LNCaP clone FGC (cell line): ENCODE measurements around the gene PIK3AP1.
"Not testable (repeated sequence)": the region's sequence is repeated elsewhere in the genome, so short reads cannot be mapped to it uniquely, and the experiment has no call there.

Experiments used
- DNase-seq: peaks from one replicate; pipeline ENCODE4 v3.0.0-alpha.2; 2011; ENCODE audit warnings: low read depth
- H3K4me3 ChIP-seq: 2 replicates; pipeline ENCODE4 v1.5.1; 2011; ENCODE audit warnings: mild to moderate bottlenecking, low read depth, low read length, control low read depth
- TF ChIP-seq, protein P1 (sequence below): IDR thresholded peaks from 2 replicates; pipeline ENCODE4 v1.5.1; 2012; ENCODE audit warnings: mild to moderate bottlenecking; ENCODE audit not compliant: control insufficient read depth, insufficient read depth; ENCODE audit errors: extremely low read depth

The PIK3AP1 gene

DNA sequence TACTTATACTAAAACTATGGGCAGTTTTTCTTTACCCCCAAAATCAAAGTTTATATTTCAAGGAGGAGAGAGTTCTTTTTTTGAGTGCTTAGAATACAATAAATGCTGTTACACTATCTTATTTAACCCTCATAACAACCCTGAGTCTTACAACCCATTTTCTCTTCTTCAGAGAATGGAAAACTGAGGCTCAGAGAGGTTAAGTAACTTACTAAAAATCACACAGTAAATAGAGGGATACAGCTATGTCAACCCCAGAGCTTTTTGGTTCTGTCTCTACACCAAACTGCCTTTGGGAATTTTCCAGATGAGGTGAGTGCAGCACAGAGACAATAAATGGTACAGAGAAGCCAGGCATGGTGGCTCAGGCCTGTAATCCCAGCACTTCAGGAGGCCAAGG, 25.6 kb upstream of the PIK3AP1 start:
- TF ChIP-seq, protein P1, sequence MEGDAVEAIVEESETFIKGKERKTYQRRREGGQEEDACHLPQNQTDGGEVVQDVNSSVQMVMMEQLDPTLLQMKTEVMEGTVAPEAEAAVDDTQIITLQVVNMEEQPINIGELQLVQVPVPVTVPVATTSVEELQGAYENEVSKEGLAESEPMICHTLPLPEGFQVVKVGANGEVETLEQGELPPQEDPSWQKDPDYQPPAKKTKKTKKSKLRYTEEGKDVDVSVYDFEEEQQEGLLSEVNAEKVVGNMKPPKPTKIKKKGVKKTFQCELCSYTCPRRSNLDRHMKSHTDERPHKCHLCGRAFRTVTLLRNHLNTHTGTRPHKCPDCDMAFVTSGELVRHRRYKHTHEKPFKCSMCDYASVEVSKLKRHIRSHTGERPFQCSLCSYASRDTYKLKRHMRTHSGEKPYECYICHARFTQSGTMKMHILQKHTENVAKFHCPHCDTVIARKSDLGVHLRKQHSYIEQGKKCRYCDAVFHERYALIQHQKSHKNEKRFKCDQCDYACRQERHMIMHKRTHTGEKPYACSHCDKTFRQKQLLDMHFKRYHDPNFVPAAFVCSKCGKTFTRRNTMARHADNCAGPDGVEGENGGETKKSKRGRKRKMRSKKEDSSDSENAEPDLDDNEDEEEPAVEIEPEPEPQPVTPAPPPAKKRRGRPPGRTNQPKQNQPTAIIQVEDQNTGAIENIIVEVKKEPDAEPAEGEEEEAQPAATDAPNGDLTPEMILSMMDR: no peak
- no peak overlapping the region for H3K4me3 ChIP-seq
- DNase-seq: no peak

DNA sequence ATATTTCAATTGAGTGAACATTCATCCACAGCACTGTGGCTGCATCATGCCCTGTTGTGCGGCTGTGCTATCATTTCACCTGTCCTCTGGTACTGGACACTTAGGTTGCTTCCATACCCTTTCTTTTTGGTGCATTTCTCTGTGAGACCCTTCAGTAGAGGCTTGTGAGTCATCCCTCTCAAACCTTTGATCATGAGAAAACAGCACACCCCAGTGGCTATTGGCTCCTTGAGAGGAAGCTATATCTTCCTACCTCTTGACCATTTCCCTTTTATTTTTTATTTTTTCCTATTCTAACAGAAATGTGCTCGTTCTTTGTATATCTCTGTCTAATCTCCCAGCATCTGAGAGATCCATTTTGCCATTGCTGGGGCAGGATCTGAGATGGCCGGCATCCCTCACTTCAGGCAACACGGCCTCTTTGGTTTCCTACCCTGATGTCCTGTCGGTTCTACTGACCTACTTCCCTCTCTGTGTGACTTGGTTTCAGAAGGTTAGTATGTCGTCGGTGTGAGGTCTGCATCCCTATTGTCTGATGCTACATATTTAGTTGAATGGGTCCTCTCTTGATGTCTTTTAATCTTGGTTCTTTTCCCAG, 23.8 kb upstream of the PIK3AP1 start:
- no peak overlapping the region for H3K4me3 ChIP-seq
- no peak for DNase-seq
- TF ChIP-seq, protein P1: peak; percentile 33

DNA sequence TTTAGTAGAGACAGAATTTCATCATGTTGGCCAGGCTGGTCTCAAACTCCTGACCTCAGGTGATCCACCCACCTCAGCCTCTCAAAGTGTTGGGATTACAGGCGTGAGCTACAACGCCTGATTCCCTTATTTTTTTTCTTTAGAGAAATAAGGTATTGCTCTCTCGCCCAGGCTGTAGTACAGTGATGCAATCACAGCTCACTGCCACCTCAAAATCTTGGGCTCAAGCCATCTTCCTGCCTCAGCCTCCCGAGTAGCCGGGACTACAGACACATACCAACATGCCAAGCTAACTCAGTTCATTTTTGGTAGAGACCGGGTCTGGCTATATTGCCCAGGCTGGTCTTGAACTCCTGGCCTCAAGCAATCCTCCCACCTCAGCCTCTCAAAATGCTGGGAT, 21.2 kb upstream of the PIK3AP1 start:
- H3K4me3 ChIP-seq, DNase-seq: not testable (repeated sequence)

GRCh38 chr10:96740579-96741281, 20.4 kb upstream of the PIK3AP1 start:
- H3K4me3 ChIP-seq: no peak overlapping the region
- no peak for DNase-seq
- TF ChIP-seq, protein P1: no peak

GRCh38 chr10:96740141-96740540, 19.8 kb upstream of the PIK3AP1 start:
- DNase-seq: no peak
- TF ChIP-seq, protein P1: no peak
- H3K4me3 ChIP-seq: no peak overlapping the region

GRCh38 chr10:96737307-96737902, 17.1 kb upstream of the PIK3AP1 start:
- H3K4me3 ChIP-seq, DNase-seq: not testable (repeated sequence)

DNA sequence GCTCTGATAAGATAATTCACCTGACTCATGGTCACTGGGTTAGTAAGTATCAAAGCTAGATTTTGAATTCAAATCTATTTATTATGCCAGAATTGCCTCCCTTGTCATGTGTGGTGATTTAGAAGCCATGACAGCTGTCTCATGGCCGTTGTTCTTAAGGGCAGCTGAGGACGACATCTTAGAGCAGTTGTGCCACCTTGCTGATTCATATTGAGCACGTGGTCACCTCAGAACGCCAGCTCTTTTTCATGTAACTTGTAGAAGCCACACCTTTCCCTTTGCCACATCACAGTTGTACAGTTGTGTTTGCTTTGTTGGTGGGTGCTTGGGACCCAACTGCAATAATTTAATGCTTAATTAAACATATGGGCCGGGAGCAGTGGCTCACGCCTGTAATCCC, 4.3 kb upstream of the PIK3AP1 start:
- no peak for DNase-seq
- H3K4me3 ChIP-seq: no peak overlapping the region
- TF ChIP-seq, protein P1: no peak

DNA sequence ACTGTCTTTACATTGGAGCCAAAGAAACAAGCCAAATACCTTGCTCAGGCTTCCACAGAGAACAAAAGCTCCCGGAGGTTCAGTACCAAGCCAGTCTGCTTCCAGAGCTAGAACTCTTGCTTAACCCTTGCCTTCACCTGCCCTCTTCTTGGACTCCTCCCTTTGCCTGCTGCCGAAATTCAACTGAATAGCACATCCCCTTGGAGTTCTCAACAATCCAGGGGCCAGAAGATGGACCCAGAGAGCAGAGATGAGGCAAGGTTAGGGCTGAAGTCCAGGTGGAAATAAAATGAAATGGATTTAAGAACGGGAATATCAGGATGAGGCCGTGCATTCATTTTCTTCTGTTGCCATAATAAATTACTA, 876 bp upstream of the PIK3AP1 start:
- DNase-seq: no peak
- TF ChIP-seq, protein P1: 0 out of 2 replicates have a peak, but pooled peaks have one; percentile 15
- H3K4me3 ChIP-seq: peak overlapping the region; percentile 56
